Measurements from ENCODE around the gene NKAIN2.
"Not testable (repeated sequence)": the region's sequence is repeated elsewhere in the genome, so short reads cannot be mapped to it uniquely, and the experiment has no call there.

NKAIN2 gene

DNA sequence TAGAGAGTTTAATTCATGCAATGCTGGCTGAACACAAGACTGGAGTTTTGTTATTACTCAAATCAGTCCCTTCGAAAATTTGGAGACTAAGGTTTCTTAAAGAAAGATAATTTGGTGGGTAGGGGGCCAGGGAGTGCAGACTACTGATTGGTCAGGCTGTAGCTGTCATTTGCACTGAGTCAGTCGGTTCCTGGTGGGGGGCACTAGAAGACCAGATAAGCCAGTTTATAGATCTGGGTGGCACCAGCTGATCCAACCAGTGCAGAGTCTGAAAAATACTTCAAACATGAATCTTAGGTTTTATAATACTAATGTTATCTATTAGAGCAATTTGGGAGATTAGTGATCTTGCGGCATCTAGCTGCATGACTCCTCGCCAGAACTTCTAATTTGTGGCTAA, 530.7 kb downstream of the NKAIN2 start:
- DNase-seq (ENCODE audit: low read depth), result no peak

DNA sequence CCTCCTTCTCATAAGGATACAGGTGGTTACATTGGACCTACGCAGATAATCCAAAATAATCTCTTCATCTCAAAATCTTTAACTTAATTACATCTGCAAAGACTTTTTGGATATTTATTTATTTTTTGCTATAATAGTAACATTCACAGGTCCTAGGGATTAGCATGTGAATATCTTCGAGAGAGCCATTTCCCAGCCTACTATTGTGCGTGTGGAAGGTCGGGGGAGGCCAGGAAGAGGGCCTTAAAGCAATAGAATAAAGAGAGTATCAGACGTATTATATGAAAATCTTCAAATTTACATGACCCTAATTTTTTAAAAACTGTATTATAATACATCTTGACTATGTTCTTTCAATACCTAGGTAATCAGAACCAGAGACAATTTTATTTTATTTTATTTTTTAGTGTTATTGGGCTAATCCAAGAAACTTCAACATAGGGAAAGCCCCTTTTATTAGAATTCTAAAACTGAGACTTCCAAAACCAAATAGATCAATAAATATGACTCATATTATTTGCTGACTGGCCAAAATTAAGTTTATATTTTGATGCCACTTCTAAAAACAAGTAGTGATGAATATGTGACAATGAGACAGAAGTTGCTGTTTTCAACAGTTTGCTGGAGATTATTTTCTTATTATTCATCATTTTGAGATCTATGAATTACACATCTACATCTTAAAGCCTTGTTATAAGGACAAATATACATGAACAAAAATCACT, 536.1 kb downstream of the NKAIN2 start:
- DNase-seq (ENCODE audit: low read depth), result no peak

DNA sequence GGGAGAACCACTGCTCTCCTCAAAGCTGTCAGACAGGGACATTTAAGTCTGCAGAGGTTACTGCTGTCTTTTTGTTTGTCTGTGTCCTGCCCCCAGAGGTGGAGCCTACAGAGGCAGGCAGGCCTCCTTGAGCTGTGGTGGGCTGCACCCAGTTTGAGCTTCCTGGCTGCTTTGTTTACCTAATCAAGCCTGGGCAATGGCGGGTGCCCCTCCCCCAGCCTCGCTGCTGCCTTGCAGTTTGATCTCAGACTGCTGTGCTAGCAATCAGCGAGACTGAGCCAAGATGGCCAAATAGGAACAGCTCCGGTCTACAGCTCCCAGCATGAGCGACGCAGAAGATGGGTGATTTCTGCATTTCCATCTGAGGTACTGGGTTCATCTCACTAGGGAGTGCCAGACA, 544.7 kb downstream of the NKAIN2 start:
- DNase-seq (ENCODE audit: low read depth), result not testable (repeated sequence)

DNA sequence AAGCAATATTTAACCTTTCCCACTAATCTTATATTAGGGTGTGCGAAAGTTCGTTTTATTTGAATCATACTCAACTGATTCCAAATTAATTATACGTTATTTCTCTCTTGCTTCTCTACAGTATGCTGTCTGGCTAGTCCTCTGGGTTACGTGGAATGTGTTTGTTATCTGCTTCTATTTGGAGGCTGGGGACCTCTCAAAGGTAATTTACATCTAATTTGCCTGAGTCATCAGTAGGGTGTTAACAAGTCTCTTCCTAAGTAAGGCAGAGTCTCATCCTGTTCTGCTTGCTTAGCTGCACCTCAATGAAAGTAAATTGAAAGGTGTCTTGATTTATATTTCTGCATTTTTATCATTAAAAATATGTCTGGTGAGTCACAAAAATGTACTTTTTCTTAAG, 551.5 kb downstream of the NKAIN2 start:
- no peak for DNase-seq (ENCODE audit: low read depth)

DNA sequence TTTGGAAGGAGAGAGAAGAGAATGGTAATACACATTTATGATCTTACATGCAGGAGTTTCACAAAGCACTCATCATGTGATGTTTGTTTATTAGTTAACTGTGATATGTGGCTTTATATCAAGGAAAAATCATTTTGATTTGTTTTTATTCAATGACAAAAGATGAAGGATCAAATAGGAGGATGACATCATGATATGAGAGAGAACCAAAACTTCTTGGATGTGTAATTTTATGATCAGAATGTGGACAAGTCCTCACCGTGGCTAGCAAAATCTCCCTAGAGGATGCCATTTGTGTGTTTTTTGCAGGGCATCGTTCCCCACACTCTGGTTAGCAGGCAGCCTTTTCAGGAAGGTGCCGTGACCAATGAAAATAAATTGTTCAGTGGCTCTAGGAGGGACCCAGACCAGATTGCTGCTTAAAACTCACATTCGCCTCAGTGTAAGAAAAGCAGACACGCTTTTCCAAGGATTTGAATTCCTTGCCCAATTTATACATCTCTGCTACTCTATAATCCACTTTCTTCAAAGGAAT, 552.7 kb downstream of the NKAIN2 start:
- no peak for DNase-seq (ENCODE audit: low read depth)

DNA sequence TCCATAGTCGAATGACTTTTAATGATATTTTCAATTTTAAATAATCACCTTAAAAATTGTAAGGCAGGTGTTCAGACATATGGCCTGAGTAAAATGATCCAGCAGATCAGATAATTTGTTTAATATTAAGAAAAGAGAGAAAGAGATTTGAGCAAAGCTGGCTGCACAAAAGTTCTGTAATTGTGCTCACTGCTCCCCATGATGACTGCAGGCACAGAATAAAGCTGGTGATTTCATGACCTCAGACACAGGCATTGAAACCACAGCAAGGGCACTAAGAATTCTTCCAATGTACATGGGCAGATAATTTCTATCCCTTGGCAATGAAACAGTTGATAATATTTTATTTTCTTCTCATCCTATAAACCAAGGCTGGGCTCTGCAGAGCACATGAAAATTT, 553.1 kb downstream of the NKAIN2 start:
- no peak for DNase-seq (ENCODE audit: low read depth)

DNA sequence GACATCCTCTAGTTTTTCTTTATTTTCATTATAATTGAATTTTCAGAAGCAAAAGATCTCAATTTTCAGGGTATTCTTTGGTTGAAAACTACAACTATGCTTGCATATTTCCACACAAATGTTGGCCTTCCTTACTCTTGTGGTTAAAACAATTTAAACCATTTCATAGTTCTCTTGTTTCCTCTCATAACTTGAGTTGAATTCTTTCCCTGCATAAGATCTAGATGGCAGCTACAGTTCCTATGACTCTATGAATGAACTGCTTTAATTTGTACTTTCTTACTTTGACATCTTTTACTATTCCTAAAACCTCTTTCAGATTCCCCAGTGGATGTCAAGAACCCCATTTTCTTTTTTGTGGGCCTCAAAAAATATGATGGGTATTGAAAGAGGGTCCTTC, 564.5 kb downstream of the NKAIN2 start:
- no peak for DNase-seq (ENCODE audit: low read depth)

DNA sequence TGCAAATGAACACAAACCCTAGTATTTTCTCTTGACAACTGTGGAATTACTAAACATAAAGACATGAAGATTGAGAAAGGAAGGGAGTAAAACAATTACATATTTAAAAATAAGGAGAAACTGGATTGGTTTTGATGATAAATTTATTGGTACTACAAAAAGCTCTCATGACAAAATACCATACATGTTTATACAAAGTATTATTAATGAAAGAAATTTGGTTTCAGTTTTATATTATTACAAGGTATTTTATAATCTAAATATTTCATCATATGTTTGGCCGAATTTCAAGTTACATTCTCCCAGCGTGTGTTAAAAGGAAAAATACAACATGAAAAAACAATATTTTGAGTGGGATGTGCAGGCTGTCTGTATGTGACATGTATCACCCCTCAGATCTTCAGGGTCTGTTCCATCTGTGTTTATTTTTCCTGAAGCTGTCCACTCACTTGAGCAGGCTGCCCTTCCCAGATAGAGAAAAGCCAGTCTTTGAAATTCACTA, 568.4 kb downstream of the NKAIN2 start:
- no peak for DNase-seq (ENCODE audit: low read depth)

DNA sequence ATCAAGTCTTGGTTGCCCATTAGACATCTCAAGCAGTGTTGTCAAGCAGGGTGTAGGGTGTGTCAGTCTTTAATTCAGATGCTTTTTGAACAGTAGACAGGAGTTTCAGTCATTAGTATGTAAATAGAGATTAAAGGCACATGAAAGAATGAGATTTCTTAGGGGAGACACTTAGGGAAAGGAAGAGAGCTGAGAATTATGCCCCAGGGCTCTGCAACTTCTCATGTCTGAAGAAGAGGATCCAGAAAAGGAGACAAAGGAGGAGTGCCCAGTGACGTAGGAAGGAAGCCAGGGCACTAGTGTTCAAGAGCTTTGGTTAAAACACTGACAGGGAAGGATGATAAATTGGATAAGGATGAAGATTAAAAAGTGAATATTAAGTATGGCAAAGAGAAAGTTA, 569.7 kb downstream of the NKAIN2 start:
- no peak for DNase-seq (ENCODE audit: low read depth)

DNA sequence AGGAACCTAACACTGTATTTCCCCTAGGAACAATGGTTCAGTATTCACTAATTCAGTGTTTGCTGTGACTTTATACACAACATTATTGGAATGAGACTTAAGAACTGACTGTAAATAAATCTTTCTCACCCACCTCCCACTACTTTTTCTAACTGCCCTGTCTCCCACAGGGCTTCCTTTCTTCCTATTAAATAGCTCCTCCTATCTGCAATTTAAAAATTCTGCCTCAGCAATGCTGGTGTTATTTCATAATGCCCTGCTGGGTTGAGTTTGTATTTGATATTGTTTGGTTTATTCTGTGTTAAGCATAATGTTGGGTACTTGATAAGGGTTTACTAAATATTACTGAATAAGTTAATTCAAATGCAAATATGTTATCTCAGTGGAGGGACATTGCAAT, 585.5 kb downstream of the NKAIN2 start:
- DNase-seq (ENCODE audit: low read depth), result no peak

DNA sequence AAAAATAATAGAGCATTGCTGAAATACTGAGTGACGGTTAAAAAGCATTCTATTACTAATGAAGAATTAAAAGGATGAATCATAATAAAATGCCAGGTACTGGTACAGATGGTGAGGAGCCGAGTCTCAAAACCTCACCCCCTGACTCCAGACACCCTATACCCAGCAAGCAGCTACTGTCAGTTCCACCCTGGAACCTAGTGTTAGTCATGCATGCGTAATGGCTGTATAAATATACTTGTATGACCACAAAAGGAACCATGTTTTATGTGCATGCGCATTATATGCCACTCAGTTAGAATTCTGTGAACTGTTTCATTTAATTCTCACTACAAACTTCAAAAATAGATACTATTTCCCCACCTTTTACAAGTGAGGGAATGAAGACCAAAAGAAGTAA, 589.9 kb downstream of the NKAIN2 start:
- DNase-seq (ENCODE audit: low read depth), result no peak

DNA sequence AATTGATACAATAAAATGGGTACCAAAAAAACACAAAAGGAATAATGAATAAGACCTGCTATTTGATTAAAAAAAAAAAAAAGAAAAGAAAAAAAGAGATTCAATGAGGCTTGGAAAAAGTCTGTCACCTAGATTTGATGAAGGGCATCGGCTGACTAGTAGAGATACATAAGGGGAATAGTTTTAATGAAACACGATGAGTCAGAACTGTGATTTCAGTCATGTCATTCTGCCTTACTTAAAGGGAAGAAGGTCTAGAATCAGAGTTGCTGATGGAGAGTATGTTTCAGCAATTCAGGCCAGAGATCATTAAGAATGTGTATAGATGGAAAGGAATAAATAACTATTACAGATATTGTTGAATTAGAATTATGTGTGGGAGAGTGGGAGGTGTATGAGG, 592.7 kb downstream of the NKAIN2 start:
- no peak for DNase-seq (ENCODE audit: low read depth)

DNA sequence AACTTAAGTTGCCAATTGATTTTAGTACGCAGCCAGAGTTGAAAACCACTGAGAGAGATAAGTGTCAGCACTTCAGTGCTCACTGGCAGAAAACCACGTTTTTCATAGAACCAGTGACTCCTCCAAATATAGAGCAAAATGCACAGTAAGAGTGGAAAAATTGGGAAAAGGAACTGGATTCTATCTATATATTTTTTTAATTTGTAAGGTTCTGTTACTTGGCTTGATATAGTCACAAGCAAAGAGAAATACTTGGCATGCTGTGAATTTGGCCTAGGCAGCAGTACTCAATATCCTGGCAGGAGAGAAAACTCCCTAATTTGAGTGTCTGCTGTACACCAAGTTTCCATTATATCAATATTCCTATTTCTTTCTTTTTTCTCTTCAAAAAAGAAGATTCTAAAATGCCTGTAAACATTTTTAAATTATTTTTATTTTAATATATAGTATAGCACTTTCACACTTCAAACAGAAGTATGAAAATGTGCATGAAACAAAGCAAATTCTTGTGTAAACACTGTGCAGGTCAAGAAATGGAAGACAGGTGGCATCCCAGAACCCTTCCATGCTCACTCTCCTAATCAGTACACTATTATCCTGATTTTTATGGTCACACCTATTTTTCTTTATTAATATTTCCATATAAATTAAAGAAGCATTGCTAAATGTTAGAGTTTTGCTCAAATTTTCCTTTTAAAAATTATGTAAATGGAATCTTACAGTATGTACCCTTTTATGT, 596.8 kb downstream of the NKAIN2 start:
- DNase-seq (ENCODE audit: low read depth), result no peak

DNA sequence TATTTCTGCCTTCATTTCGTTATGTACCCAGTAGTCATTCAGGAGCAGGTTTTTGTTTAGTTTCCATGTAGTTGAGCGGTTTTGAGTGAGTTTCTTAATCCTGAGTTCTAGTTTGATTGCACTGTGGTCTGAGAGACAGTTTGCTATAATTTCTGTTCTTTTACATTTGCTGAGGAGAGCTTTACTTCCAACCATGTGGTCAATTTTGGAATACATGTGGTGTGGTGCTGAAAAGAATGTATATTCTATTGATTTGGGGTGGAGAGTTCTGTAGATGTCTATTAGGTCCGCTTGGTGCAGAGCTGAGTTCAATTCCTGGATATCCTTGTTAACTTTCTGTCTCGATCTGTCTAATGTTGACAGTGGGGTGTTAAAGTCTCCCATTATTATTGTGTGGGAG, 606.8 kb downstream of the NKAIN2 start:
- not testable (repeated sequence) for DNase-seq (ENCODE audit: low read depth)

DNA sequence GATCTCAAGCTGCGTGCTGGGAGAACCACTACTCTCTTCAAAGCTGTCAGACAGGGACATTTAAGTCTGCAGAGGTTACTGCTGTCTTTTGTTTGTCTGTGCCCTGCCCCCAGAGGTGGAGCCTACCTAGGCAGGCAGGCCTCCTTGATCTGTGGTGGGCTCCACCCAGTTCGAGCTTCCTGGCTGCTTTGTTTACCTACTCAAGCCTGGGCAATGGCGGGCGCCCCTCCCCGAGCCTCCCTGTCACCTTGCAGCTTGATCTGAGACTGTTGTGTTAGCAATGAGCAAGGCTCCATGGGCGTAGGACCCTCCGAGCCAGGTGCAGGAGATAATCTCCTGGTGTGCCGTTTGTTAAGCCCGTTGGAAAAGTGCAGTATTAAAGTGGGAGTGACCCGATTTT, 609.0 kb downstream of the NKAIN2 start:
- DNase-seq (ENCODE audit: low read depth), result not testable (repeated sequence)

DNA sequence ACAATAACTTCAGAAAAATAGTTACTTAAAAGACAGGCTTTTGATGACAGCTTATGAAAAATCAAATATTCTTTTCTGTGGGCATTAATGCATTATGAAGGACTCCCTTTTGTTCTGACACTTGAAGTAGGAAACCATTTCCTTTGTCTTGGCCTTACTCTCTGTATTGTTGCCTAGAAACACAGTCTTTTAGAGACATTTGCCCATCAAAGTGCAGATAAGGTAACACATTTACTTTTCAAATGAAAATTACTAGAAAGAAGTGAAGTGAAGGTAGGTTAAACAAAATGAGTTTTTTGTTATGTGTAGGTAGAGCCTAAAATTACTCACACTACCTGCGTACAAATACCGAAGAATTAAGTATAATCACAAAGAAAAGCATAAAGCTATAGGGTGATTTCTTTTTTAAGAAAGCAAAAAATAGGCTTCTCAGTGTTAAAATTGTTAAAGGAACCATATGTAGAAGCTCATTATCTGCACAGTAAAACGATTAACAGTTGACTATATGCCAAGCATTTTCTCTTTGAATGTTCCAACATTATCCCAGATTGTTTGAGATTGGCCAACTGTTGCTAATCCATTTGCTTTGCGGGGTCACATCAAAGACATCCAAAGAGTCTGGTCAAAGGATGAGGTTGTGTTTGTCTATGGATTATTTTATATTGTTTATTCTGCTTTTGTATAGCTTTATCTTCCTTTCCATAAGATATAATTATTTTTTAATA, 616.6 kb downstream of the NKAIN2 start:
- no peak for DNase-seq (ENCODE audit: low read depth)

DNA sequence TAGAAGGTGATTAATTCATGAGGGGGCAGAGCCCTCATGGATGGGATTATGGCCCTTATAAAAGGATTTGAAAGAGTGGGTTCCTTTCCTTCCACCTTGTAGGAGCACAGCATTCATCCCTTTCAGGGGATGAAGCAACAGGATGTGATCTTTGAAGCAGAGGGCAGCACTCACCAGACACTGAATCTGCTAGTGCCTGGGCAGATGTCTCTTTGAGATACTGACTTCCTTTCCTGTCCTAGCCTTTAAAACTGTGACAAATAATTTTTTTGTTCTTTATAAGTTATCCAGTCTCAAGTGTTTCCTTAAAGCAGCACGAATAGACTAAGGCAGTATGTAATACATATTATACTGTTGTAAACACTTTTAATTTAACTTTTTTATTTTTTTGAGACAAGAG, 620.0 kb downstream of the NKAIN2 start:
- DNase-seq (ENCODE audit: low read depth), result no peak

DNA sequence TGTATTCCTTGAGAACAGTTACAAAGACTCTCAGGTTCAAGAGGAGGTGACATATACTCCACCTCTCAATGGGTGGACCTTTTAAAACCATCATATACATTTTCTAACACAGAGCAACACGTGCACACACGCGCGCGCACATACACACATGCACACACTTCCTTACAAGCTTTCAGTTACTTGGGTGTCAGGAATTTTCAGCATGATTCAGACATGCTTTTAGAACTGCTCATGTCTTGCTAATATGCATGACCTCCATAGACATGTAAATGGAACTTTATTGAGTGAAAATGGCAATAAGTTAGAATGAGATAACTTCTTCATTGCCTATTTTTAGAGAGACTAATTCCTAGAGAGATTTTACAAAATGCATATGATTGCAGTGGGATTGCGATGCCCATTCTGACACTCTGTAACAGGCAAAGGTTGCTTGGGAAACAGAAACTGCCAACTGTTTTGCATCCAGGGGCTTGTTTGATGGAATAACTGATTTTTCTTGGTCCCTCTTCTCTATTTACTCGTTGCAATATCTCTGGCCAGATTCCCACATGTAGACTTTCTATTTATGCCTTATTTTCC, 627.2 kb downstream of the NKAIN2 start:
- no peak for DNase-seq (ENCODE audit: low read depth)

DNA sequence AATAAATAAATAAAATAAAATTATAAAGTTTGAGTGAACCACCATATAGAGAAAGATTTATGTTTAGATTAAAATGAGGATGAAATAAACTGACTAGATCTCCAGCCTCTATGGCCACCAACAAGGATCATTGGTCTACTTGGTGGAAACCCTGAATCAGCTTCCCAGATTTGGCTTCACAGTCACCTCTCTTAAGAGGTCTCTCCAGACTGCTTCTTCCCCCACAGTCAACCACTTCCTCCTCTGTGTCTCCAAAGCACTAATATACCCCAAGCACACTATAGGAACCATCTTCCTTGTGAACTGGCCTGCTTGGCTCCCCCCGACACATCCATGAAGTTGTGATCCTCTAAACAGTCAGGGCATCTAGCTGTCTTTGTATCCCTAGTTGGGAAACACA, 629.0 kb downstream of the NKAIN2 start:
- no peak for DNase-seq (ENCODE audit: low read depth)

DNA sequence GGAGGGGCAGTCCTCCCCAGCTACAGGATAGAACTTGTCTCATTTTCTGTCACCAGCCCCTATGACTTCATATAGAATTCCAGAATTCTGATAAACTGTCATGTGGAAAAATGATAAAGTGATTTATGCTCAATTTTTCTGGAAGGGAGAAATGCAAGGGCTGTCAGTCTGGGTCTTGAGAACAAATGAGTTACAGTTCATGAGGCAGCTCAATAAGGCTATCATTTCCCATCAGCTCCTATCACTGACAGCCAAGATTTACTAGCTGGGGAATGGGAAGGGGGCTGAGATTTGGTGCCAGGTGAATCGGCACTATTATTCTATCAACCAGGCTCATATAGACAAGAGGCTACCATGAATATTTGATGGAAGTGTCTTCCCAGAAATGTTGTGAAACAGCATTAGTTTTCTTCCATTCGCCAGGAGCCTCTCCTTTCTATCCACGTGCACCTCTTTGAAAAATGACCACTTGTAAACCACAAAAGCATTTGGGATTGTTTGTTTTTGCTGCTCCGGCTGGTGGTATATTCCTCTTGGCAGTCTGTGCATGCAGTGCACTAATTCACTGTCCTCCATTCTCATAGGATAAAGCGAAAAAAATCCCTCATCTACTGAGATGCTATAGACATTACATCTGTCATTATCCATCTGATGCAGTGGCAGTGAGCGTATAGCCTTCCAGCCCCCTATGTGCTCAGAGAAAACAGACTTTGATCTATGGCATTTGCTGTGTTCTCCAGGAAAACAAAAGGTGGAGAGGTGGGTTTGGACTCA, 629.9 kb downstream of the NKAIN2 start:
- no peak for DNase-seq (ENCODE audit: low read depth)

DNA sequence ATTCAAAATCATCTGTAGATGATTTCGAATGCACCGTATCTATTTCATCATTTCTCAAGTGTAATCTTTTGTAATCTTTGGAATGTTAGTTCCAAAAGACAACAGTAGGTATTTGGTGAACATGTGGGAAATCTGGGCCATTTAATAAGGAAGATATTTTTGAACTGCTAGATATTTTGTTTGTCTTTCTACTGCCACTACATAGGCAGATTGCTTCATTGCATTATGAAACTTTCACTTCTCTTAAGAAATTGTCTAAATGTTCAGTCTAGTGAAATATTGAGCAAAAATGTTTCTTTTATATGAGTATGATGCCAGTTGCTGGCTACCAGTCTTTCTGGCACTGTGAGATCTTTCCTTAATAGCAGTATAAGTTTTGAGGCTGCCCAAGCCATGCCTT, 630.8 kb downstream of the NKAIN2 start:
- DNase-seq (ENCODE audit: low read depth), result no peak

DNA sequence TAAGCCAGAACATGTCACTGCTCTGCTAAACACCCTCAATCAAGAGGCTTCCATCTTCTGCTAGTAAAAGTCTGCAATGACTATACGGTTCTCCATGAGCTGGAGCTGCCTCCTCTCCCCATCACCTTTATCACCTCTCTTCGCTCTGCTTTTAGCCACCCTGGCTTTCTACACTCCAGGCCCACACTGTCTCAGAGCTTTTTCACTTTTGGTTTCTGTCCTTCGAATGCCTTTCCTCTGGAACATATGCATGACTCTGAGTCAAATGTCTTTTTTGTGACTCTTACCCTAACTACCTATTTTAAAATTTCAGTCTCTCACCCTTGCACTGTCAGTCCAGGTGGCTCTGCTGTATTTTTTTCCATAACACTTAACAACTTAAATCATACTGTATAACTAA, 633.1 kb downstream of the NKAIN2 start:
- DNase-seq (ENCODE audit: low read depth), result no peak
